ENCODE measurements around the gene MED7.

MED7 gene

DNA sequence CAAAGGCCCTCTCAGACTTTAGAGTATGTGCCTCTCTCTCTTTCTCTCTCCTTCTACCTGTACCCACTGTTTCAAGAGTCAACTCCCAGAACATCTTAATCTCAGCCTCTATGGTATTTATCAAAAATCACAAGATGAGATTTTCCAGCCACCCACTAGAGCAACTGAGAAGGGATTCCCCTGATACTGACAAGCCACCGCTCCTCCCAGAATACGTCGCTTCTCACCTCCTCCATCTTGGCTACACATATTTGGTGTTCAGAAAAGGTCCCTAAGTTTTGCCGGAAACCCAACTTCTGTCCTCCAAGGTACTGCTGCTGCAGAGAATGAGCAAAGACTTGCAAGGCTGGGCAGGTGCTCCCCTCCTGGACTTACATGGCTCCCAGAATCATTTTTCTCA, 17.3 kb upstream of the MED7 start:
- H3K27ac ChIP-seq: no peak overlapping the region
- TF ChIP-seq ZFX (IDR thresholded peaks at IDR 0.05): no peak
- TF ChIP-seq, protein P1, sequence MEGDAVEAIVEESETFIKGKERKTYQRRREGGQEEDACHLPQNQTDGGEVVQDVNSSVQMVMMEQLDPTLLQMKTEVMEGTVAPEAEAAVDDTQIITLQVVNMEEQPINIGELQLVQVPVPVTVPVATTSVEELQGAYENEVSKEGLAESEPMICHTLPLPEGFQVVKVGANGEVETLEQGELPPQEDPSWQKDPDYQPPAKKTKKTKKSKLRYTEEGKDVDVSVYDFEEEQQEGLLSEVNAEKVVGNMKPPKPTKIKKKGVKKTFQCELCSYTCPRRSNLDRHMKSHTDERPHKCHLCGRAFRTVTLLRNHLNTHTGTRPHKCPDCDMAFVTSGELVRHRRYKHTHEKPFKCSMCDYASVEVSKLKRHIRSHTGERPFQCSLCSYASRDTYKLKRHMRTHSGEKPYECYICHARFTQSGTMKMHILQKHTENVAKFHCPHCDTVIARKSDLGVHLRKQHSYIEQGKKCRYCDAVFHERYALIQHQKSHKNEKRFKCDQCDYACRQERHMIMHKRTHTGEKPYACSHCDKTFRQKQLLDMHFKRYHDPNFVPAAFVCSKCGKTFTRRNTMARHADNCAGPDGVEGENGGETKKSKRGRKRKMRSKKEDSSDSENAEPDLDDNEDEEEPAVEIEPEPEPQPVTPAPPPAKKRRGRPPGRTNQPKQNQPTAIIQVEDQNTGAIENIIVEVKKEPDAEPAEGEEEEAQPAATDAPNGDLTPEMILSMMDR (conservative IDR thresholded peaks at IDR 0.05): no peak

DNA sequence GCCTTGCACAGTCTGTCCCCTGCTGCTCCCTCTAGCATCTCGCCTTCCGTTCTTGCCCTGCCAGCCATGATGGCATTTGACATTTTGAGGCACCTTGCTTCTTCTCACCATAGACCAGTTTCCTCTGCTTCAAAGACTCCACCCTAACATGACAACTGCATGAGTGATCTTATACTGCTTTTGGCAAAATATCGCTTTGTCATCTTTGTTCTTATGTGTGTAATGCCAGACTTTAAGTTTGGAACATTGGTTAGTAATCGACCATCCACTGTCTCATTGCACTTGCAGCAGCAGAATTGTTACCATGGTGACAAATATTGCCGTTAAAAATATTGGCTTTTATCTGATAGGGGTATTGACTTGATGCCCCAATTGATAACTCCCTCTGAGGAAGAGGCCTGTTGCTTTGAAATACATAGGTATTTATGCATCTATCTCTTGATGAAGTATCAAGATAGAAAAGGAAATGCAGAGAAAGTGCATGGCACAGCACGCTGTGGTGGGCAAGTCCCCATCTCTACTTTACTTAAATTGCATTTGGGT, 16.6 kb upstream of the MED7 start:
- no peak for TF ChIP-seq ZFX (IDR thresholded peaks at IDR 0.05)
- TF ChIP-seq, protein P1 (conservative IDR thresholded peaks at IDR 0.05): no peak
- H3K27ac ChIP-seq: no peak overlapping the region

DNA sequence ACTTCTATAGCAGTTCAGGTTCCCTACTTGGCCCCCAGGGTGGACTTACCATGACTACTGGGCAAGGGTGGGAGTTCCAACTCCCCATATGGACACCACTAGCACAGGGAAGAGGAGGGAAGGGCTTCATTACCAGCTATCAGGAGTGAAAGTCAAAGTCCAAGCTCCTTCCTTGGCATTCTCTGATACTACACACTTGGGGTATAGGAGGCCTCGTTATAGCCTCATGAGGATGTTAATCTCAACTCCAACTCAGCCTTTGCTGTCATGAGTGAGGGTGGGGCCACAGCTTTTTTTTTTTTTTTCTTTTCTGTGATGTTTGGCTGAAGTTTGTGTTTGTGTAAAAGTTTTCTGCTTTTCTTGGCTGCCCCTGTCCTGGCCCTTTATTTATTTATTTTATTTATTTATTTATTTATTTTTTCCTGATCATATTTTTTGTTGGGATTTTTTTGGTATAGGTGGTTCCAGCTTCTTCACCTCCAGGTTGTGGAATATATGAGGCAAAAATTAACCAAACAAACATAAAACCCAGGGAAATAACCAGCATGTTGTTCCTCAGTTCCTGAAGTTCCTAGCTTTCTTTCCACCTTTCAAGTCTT, 14.7 kb upstream of the MED7 start:
- H3K27ac ChIP-seq: no peak overlapping the region
- TF ChIP-seq ZFX (IDR thresholded peaks at IDR 0.05): no peak
- TF ChIP-seq, protein P1 (conservative IDR thresholded peaks at IDR 0.05): no peak

DNA sequence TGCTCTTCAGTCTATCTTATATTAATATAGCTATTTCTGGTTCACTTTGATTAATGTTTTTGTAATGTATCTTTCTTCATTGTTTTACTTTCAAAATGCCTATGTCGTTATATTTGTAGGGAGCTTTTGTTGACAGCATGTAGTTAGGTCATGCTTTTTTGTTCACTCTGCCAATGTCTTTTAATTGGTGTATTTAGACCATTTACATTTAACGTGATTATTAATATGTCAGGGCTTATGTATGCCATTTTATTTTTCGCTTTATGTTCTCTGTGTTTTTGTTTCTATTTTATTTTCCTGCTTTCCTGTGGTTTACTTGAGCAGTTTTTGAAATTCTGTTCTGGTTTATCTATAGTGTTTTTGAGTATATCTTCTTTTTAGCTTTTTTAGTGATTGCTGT, 12.6 kb upstream of the MED7 start:
- TF ChIP-seq, protein P1 (conservative IDR thresholded peaks at IDR 0.05): no peak
- no peak for TF ChIP-seq ZFX (IDR thresholded peaks at IDR 0.05)
- H3K27ac ChIP-seq: no peak overlapping the region

DNA sequence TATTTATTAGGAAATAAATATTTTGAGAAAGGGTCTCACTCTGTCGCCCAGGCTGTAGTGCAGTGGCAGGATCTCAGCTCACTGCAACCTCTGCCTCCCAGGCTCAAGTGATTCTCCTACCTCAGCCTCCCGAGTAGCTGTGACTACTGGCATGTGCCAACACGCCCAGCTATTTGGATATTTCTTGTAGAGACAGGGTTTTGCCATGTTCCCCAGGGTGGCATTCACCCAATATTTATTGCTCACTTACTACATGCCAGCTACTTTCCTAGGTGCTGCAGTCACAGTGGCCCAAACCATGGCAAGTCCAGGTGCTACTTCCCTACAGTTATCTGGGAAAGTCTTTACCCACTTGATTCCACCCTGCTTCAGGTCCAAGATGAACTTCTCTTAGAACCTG, 8.3 kb upstream of the MED7 start:
- H3K27ac ChIP-seq: no peak overlapping the region
- TF ChIP-seq, protein P1 (conservative IDR thresholded peaks at IDR 0.05): no peak
- no peak for TF ChIP-seq ZFX (IDR thresholded peaks at IDR 0.05)

DNA sequence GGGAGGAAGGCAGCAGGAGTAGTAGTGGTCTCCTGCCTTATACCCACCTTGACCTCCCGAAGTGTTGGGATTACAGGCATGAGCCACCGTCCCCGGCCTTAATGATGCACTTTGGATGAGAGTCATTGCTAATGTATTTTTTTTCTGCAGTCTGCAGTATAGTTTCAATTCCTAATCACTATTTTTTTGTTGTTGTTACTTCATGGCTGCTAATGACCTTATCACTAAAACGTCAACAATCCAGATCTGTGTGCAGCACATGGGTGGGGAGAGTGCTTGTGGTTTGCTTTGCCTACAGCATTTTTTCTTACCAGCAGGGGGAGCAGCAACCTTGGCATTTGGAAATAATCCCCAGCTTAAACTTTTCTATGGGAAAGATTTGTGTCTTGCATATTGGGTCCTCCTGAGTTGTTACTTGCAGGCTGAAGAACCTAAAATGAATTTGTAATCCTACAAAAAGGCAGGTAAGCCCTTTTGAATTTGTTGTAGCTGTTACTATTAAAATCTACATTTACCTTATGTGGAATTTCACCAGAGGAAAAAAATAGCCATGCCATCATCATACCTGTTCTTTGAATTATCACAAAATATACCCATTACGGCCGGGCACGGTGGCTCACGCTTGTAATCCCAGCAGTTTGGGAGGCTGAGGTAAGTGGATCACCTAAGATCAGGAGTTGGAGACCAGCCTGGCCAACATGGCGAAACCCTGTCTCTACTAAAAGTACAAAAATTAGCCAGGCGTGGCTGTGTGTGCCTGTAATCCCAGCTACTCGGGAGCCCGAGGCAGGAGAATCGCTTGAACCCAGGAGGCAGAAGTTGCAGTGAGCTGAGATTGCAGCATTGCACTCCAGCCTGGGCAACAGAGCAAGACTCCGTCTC, 6.3 kb upstream of the MED7 start:
- TF ChIP-seq ZFX (IDR thresholded peaks at IDR 0.05): no peak
- TF ChIP-seq, protein P1 (conservative IDR thresholded peaks at IDR 0.05): peak; percentile 93
- H3K27ac ChIP-seq: no peak overlapping the region

Data from C4-2B (cell line).